Lung (tissue), 12 donors: ENCODE results near the gene VWF. TPM values are rescaled to one million over a fixed set of nuclear protein-coding genes. Genes with fewer than 3 reads are reported as not detected.

Experiments
- ATAC-seq: fragments of 200-7000 bp; cut with Tn5 transposase; one replicate; pipeline ENCODE4 v1.9.1; 2020; ENCODE audit warnings: moderate number of reproducible peaks; ENCODE audit not compliant: insufficient read depth, low FRiP score
- DNase-seq, 3 donors: peaks; one replicate each; pipeline ENCODE4 v3.0.0-alpha.2; 2013 to 2017
- H3K27ac ChIP-seq, 2 donors: one replicate each; pipeline ENCODE4 v1.5.1; 2013; ENCODE audit warnings: mild to moderate bottlenecking in 2 of 2, moderate library complexity in 2 of 2, control low read depth in 1 of 2, inconsistent platforms in 1 of 2, low read depth in 1 of 2, low read length in 1 of 2
- H3K27me3 ChIP-seq, 3 donors: one replicate each; pipeline ENCODE4 v1.5.1; 2013; ENCODE audit warnings: low read length in 2 of 3; ENCODE audit not compliant: control insufficient read depth in 3 of 3, insufficient read depth in 3 of 3
- H3K36me3 ChIP-seq, 4 donors: one replicate each; pipeline ENCODE4 v1.5.1; 2013; ENCODE audit warnings: low read length in 4 of 4, mild to moderate bottlenecking in 1 of 4, moderate library complexity in 1 of 4; ENCODE audit not compliant: control insufficient read depth in 4 of 4, insufficient read depth in 4 of 4
- H3K4me1 ChIP-seq, 5 donors: one replicate each; pipeline ENCODE4 v1.5.1; 2013; ENCODE audit warnings: low read length in 5 of 5, mild to moderate bottlenecking in 2 of 5, moderate library complexity in 1 of 5; ENCODE audit not compliant: control insufficient read depth in 5 of 5, insufficient read depth in 5 of 5
- H3K4me3 ChIP-seq: one replicate; pipeline ENCODE4 v1.5.1; 2013; ENCODE audit warnings: mild to moderate bottlenecking, control low read depth, moderate library complexity
- H3K9ac ChIP-seq, 2 donors: one replicate each; pipeline ENCODE4 v1.5.1; 2013; ENCODE audit warnings: low read length in 2 of 2, control low read depth in 1 of 2; ENCODE audit not compliant: insufficient read depth in 1 of 2
- H3K9me3 ChIP-seq, 4 donors: one replicate each; pipeline ENCODE4 v1.5.1; 2013; ENCODE audit warnings: low read length in 3 of 4, mild to moderate bottlenecking in 1 of 4, moderate library complexity in 1 of 4; ENCODE audit not compliant: control insufficient read depth in 4 of 4, insufficient read depth in 3 of 4
- WGBS, 2 donors: extraction: QIAGEN DNeasy Blood & Tissue Kit; methylation state at CpG; one replicate each; pipeline ENCODE4 v1.1.7; 2013; 5-methylcytosine and 5-hydroxymethylcytosine counted together
- polyA plus RNA-seq, 2 donors: library from polyadenylated mRNA; stranded (reverse); fragments of 200-250 nt; gene quantifications; one replicate each; pipeline ENCODE4 v1.2.1, GENCODE V29; 2013
- total RNA-seq, 2 donors: library from RNA; depleted of rRNA in 1 of 2; stranded (reverse); fragments of >200 nt in 1 of 2; gene quantifications; one replicate each; pipeline ENCODE4 v1.2.1, GENCODE V29; 2014 to 2021
- TF ChIP-seq, protein P1 (sequence below): IDR thresholded peaks from 2 replicates; pipeline ENCODE4 v1.5.1; 2012; ENCODE audit warnings: mild to moderate bottlenecking; ENCODE audit errors: control extremely low read depth, extremely low read depth
- donor health status: control.
- donor health status: control.
- donor health status: Bipolar disorder and iron deficiency.
- donor health status: healthy.
- donor health status: DM: yes; HTN: yes; CAD: no.

Gene VWF
- total and polyA plus RNA-seq, 4 donors = 65.6 to 285 (median 249) TPM

- TF ChIP-seq, protein P1, sequence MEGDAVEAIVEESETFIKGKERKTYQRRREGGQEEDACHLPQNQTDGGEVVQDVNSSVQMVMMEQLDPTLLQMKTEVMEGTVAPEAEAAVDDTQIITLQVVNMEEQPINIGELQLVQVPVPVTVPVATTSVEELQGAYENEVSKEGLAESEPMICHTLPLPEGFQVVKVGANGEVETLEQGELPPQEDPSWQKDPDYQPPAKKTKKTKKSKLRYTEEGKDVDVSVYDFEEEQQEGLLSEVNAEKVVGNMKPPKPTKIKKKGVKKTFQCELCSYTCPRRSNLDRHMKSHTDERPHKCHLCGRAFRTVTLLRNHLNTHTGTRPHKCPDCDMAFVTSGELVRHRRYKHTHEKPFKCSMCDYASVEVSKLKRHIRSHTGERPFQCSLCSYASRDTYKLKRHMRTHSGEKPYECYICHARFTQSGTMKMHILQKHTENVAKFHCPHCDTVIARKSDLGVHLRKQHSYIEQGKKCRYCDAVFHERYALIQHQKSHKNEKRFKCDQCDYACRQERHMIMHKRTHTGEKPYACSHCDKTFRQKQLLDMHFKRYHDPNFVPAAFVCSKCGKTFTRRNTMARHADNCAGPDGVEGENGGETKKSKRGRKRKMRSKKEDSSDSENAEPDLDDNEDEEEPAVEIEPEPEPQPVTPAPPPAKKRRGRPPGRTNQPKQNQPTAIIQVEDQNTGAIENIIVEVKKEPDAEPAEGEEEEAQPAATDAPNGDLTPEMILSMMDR = no peak
- DNase-seq (no peak), ATAC-seq (no peak)
- Histone ChIP-seq H3K27ac (no peak overlapping the region), H3K36me3 (peaks cover 0 to 7% (median 0%) of the 10 kb centered on the region in 4 donors), H3K9ac (no peak overlapping the region), H3K4me3 (no peak overlapping the region), H3K27me3 (no peaks in the 10 kb centered on the region), H3K9me3 (no peaks in the 10 kb centered on the region), H3K4me1 (peaks cover 0 to 9% (median 0%) of the 10 kb centered on the region in 5 donors)
These were observed 74.9 kb downstream of the VWF start for GRCh38 chr12:6049587-6049986.

GRCh38 chr12:6047249-6048237, 76.9 kb downstream of the VWF start:
- Histone ChIP-seq H3K27ac (no peak overlapping the region), H3K4me3 (no peak overlapping the region), H3K36me3 (peaks cover 0 to 3% (median 0%) of the 10 kb centered on the region in 4 donors), H3K27me3 (no peaks in the 10 kb centered on the region), H3K9me3 (no peaks in the 10 kb centered on the region), H3K9ac (no peak overlapping the region), H3K4me1 (peaks cover 0 to 5% (median 0%) of the 10 kb centered on the region in 5 donors)
- WGBS, 2 donors = 76 to 87% methylated on average over 13 of the region's 13 CpGs
- ATAC-seq (peak; percentile 11), DNase-seq (peak in 1 of 3 donors; percentile 46)
- TF ChIP-seq, protein P1 = no peak

DNA sequence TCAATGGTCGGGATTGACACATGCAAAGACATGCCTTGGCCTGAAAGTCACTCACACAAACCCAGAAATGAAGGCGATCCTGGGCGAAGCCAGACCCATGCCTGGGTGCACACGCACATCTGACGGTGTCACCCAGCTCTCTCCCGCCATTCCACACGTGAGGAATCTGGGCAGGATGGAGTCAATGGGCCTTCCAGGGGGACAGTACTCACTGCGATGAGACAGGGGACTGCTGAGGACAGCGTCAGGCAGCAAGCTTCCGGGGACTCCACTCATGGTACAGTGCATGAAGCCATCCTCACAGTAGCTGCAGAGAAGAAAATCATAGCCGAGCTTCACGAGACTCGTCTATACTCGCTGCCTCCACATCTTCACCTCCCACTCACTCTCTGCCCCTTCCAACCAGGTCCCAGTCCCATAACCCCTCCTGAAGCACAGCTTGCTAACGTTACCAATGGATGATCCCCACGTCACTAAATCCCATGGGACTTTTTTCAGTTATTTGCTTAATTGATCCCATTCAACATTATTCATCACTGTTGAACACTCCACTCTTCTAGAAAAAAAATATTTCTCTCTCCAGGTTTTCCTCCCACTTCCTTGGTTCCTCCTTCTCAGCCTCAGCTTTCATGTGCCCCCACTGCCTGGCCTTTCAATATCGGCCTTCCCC, 77.8 kb downstream of the VWF start:
- WGBS, 2 donors = 93 to 97% methylated on average over 17 of the region's 17 CpGs
- H3K27me3 ChIP-seq = no peaks in the 10 kb centered on the region
- no peak overlapping the region for H3K9ac ChIP-seq
- no peak overlapping the region for H3K4me3 ChIP-seq
- DNase-seq (no peak), ATAC-seq (no peak)
- TF ChIP-seq, protein P1 = no peak
- peaks cover 0 to 4% (median 0%) of the 10 kb centered on the region in 5 donors for H3K4me1 ChIP-seq
- no peaks in the 10 kb centered on the region for H3K9me3 ChIP-seq
- H3K27ac ChIP-seq = no peak overlapping the region
- peaks cover 0 to 3% (median 0%) of the 10 kb centered on the region in 4 donors for H3K36me3 ChIP-seq
